SH-SY5Y (cell line): ENCODE data around the gene SFTPD.

ENCODE experiments used
- GATA2 ChIP-seq: IDR thresholded peaks from 2 replicates; pipeline ENCODE4 v1.6.1; 2011; ENCODE audit warnings: mild to moderate bottlenecking, low read depth, low read length
- GATA3 ChIP-seq: IDR thresholded peaks from 2 replicates; pipeline ENCODE4 v1.6.1; 2011; ENCODE audit warnings: low read depth, mild to moderate bottlenecking, low read length, moderate library complexity

Gene SFTPD

DNA sequence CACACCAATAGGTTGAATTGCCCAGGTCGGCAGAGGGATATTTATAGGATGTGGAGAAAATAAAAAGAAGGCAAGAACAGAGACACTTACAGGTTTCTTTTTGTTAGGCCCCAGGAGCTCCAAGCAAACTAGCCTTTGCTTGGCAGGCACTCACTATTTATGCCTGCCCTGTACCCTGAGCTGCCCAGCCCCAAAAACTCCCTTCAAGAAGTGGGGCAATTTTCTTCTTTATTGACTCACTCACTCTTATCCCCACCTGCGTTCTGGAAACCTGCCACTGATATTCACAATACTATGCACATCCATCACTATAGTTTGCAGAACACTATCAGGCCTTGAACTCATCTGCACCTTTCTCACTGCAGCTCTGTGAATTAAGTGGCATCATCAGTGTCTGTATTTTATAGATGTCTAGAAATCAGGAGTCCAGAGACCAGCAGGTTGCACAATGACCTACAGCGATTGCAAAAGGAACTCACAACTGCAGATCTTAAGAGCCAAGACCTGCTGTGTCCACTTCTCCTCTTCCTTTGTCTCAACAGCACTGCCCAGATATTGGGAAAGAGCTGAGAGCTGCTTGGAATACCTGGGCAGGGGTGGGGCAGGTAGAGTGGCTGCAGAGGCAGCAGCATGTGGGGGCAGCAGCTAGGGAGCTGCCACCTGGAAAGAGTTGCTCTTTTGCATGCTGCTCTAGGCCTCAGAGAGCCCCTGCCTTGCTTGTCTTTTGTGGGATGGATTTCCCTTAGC lies at the start of gene SFTPD:
SFTPD (minus strand) TSS at position 130 of the 747 bp plus-strand sequence. CDS start 2,446 bp downstream, outside the sequence.
- TF ChIP-seq GATA3 (no peak), GATA2 (no peak)

DNA sequence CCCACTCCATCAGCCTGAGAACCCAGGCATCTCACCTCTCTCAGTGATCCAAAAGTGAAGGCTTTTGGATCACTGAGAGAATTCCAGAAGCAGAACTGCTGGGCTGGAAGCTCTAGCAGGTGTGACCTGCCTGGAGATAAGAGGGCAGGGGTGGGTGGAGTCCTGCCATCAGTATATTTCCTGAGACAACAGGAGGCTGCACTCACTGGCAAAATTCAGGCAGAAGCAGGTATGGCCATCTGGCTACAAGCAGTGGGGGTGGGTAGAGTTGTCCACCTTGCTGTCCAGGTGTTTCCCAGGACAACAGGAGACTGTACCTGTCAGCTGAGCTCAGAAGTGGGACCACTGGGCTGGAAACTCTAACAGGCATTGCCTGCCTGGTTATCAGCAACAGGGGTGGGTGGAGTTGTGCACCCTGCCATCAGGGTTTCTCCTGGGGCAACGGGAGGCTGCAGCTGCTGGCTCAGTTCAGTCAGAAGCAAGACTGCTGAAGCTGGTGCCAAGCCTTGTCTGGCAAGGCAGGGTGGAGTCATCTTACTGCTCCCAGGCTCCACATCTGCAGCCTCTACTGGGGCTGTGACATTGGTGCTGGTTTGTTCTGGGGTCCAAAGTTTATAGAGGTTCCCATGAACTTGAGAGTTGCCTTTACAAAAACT lies 47.2 kb upstream of the SFTPD start:
- no peak for TF ChIP-seq GATA2
- no peak for TF ChIP-seq GATA3

DNA sequence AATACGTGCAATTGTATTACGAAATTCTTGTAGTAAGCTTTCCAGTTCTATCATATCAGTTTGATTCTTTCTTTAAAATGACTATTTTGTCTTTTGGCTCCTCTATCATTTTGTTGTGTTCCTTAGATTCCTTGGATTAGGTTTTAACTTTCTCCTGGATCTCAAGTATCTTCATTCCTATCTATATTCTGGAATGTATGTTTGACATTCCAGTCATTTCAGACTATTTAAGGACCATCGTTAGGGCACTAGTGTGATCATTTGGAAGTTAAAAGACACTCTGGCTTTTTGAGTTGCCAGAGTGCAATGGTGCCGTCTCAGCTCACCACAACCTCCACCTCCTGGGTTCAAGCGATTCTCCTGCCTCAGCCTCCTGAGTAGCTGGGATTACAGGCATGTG lies 45.7 kb upstream of the SFTPD start:
- TF ChIP-seq GATA2 (no peak), GATA3 (no peak)

DNA sequence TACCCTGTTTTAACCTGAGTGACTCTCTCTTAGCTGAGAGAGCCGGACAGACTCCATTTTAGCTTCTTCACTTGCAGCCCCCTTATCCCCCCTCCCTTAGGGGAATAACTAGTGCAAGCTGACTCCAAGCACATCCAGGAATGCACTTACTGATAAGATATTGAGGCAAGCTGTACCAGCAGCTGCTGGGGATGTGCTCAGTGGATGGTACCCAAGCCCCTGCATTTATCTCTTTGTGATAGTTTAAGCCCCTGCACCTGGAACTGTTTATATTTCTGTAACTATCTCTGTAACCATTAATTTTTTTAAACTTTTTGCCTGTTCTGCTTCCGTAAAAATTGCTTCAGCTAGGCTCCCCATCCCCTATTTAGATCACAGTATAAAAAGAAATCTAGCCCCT lies 37.8 kb upstream of the SFTPD start:
- 0 out of 2 replicates have a peak, but pooled peaks have one; percentile 25 for TF ChIP-seq GATA2

DNA sequence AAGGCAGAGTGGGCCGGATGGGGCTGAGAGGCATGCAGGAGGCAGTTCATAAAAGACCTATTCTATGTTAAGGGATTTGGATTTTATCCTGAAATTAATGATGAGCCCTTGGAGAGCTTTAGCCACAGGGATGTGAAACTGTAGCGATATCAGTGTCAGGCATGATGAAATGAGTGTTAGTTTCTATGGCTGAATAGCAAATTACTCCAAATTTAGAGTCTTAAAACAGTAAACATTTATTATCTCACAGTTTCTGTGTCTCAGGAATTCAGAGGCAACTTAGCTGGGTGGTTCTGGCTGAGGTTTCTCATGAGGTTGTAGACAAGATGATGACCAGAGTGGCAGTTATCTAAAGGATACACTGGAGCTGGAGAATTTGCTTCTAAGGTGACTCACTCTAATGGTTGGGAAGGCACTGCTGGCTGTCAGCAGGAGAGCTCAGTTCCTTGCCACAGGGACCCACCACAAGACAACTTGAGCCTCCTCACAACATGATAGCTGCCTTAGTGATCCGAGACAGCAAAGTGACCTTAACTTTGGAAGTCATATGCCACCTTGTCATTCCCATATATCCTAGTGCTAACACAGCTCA lies 36.7 kb upstream of the SFTPD start:
- TF ChIP-seq GATA3 (no peak), GATA2 (no peak)

DNA sequence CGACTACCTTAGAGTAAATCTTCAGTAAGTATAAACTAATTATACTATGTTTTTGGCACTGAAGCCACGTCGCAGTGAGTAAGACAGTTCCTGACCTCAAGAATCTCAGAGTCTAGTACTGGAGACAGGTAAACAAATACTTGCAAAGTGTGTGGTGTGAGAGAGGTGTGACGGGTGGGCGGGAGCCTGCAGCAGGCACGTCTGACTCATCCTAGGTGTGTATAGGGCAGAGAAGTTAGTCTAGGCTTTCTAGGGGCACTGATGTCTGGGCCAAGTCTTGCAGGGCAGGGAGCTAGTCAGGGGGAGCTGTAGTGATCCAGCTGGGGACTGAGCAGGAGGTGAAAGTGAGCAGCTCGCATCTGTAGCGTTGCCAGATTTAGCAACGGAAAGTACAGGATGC lies 35.9 kb upstream of the SFTPD start:
- TF ChIP-seq GATA2, result no peak
- TF ChIP-seq GATA3, result no peak

DNA sequence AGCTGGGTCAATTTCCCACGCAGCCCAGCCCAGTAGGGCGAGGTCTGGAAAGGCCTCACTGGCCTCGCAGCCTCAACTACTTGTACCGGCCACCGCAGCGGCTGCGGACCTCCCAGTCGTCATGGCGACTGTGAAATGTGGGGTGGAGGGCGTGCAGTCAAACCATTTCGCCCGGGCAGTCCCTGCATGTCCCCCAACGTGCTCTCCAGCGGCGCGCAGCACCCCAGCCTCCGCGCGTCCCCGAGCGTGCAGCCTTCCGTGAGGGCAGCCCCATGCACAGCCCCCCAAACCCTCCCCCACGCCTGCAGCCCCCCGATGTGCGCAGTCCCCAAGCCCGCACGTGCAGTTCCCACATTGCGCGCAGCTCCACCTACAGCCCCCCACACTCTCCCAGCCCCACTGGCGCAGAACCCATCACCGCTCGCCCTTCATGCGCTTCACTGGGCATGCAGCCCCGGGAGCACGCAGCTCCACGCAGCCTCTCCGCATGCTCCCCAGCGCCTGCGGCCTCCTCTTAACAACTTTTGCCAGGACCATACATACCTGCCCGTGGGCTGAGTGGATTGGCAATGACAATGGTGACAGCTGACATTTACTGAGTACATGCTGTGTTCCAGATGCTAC lies 34.5 kb upstream of the SFTPD start:
- TF ChIP-seq GATA3 (no peak), GATA2 (no peak)

DNA sequence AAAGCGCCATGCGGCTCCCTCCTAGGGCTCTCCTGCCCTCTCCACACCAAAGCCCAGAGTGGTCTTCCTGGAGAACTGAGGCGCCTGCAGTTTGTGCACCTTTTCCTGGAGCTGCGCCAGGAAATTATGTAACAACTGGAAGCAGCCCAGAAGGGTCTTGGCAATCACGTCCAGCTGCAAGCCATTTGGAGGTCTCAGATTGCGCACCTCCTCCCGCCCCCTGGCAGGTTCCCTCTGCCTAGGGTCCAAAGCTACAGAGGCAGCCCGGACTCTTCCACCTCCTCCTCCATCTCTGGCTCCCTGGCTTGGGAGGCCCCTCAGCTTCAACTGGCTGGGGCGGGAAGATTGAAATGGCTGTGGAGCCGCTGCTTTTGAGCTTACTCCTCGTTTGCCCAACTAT lies 34.0 kb upstream of the SFTPD start:
- TF ChIP-seq GATA3, result no peak

DNA sequence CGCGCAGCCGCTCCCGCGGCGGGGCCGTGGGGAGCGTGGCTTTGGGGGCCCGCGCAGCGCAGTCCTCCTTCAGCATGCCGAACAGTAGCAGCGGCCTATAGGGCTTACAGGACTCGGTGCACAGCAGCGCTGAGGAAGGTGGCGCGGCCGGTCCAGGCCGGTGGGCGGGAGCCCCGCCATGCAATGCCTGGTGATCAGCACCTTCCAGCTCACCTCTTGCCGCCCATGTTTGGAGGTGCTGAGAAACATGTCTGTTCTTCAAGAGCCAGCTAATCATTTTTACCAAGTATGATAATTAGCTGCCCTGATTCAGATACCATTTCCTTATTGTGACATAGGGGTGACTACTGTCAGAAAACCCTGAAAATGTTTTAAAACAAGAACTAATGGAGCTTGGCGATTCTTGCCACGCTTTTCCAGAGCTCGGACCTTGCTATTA lies 33.5 kb upstream of the SFTPD start:
- TF ChIP-seq GATA2 (no peak), GATA3 (no peak)

DNA sequence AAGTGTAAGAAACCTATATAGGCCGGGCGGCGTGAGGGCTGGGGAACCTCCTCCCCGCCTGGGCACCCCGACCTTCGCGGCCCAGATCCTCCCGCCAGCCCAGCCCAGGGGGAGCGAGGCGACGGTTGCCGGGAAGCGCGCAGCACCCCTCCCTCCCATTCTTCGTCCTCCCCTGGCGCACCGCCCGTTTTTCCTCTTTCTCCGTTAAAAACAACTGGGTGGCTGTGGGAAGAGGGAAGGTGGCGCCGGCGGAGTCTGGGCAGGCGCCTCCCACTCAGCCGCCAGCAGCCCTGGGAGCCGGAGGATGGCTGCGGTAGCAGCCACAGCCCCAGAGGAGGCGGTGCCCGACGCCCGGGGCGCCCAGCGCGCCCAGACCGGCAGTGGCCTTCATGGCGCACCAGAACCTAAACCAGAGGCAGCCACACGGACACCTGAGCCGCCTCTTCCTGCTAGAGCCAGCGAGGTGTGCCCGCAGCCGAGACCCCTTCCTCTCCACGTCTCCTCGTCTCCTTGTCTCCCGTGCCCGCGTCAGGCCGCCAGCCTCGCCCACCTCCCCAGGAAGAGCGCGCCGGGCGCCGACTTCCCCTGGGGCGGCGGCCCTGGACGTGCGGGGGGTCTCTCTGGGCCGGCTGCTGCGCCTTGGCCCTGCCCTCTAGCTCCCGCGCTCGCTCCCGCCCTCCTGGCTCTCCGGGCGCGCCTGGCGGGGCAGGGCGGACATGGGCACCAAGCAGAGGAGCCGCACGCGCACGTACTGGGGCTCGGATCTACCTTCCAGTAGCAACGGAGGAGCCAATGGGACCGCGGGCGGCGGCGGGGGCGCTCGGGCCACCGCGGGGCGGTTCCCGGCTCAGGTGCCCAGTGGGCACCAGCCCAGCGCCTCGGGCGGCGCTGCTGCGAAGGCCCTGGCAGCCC lies 32.8 kb upstream of the SFTPD start:
- TF ChIP-seq GATA3, result no peak
- no peak for TF ChIP-seq GATA2

DNA sequence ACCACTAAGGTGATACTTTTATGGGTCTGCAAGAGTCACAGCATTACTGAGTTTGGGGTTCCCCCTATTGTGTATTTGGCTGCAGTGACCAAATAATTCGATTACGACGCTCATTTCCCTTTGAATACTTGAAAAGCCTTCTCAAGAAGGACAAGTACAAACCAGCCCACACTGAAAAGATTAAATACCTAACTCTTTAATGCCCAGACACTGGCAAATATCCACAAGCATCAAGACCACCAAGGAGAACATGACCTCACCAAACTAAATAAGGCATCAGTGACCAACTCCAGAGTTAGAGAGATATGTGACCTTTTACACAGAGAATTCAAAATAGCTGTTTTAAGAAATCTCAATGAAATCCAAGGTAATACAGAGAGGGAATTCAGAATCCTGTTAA lies 31.8 kb upstream of the SFTPD start:
- TF ChIP-seq GATA2 (no peak), GATA3 (no peak)

DNA sequence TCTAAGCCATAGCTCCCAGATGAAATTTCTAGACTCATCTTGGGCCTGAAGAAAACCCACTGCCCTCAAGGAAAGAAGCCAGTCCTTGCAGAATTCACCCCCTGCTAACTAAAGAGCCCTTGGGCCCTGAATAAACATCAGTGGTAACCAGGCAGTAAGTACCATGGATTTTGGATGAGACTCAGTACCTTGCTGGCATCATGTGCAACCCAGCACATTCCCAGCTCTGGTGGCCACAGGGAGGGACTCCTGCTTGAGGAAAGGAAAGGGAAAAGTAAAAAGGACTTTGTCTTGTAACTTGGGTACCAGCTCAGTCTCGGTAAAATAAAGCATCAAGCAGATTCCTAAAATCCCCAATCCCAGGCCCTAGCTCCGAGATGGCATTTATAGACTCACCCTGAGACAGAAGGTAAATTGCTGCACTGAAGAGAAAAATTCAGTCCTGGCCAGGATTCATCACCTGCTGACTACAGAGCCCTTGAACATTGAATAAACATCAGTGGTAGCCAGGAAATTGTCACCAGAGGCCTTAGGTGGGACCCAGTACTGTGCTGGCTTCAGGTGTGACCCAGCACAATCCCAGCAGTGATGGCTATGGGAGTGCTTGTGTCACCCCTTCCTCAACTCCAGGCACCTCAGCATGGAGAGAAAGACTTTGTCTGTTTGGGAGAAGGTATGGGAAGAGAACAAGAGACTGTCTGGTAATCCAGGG lies 31.2 kb upstream of the SFTPD start:
- TF ChIP-seq GATA3 (no peak), GATA2 (no peak)
